ENCODE data around the gene GPC5.
A peak's percentile ranks its signal among the peaks of the same experiment; 100 is the strongest.

Gene GPC5

GRCh38 chr13:92830821-92831220 is 1432.4 kb downstream of the GPC5 start:
- Histone ChIP-seq H3K27ac (no peak overlapping the region), H3K4me3 (no peak overlapping the region)
- no peak for DNase-seq (ENCODE audit: low spot score)
- TF ChIP-seq, protein P1, sequence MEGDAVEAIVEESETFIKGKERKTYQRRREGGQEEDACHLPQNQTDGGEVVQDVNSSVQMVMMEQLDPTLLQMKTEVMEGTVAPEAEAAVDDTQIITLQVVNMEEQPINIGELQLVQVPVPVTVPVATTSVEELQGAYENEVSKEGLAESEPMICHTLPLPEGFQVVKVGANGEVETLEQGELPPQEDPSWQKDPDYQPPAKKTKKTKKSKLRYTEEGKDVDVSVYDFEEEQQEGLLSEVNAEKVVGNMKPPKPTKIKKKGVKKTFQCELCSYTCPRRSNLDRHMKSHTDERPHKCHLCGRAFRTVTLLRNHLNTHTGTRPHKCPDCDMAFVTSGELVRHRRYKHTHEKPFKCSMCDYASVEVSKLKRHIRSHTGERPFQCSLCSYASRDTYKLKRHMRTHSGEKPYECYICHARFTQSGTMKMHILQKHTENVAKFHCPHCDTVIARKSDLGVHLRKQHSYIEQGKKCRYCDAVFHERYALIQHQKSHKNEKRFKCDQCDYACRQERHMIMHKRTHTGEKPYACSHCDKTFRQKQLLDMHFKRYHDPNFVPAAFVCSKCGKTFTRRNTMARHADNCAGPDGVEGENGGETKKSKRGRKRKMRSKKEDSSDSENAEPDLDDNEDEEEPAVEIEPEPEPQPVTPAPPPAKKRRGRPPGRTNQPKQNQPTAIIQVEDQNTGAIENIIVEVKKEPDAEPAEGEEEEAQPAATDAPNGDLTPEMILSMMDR (IDR thresholded peaks at IDR 0.05), result no peak

DNA sequence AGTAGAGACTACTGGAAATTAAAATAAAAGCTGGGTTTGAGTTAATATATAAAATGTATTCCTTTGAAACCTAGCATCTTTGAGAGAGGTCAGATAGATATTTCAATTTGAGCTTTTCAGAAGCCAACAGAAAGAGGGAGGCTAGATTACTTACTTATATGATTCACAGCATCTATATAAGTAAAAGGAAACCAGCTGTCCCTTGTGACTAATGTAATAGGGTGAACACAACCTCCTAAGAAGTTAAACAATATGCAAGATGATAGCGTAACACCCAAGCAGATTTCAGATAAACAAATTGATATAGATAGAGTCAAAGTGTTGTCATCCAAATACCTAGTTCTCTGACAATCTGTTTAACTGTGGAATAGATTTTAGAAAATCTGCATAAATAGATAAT is 1434.7 kb downstream of the GPC5 start:
- H3K4me3 ChIP-seq, result no peak overlapping the region
- TF ChIP-seq, protein P1 (IDR thresholded peaks at IDR 0.05), result no peak

DNA sequence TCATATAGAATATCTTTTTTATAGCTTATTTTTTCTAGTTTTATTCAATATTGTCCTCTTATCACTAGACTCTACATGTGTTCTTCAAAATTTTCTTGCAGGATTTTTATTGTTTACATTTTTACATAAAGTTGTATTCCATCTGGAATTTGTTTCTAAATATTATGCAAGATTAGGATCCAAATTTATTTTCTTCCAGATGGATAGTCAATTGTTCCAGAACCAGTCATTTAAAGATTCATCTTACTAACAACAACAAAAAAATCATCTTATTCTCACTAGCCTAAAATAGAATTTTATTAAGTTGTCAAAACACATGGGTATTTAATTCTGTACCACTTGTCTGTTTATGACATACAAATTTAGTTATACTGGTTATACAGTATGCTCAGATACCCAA is 1437.8 kb downstream of the GPC5 start:
- Histone ChIP-seq H3K4me3 (no peak overlapping the region), H3K27ac (no peak overlapping the region)
- TF ChIP-seq, protein P1 (IDR thresholded peaks at IDR 0.05), result no peak
- no peak for DNase-seq (ENCODE audit: low spot score)

More for the DNA sequence above, 1434.7 kb downstream of the GPC5 start:
- no peak overlapping the region for H3K27ac ChIP-seq
- no peak for DNase-seq (ENCODE audit: low spot score)

- DNase-seq (ENCODE audit: low spot score), result no peak
- Histone ChIP-seq H3K27ac (no peak overlapping the region), H3K4me3 (no peak overlapping the region)
- TF ChIP-seq, protein P1 (IDR thresholded peaks at IDR 0.05), result no peak
These were observed 1440.4 kb downstream of the GPC5 start for GRCh38 chr13:92838786-92839185.

- no peak overlapping the region for H3K4me3 ChIP-seq
These were observed 1443.7 kb downstream of the GPC5 start for GRCh38 chr13:92842145-92842544.

DNA sequence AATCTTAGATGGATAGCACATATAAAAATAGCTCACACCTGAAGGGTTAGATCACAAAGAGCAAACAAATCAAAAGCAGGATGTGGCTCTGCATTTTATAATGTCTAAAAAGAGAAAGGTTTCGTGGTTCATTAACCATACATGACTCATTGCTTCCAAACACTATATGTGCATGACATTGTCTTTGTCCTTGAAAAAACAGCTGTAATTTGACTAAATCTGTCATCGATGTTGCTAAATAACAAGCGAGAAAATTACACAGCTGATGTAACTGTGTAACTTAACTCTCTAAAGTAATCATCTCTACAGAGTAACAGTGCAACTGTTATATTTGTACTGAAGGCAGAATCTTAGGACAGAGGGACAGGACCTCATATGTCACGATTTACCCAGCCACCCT is 1445.1 kb downstream of the GPC5 start:
- no peak for DNase-seq (ENCODE audit: low spot score)
- Histone ChIP-seq H3K27ac (no peak overlapping the region), H3K4me3 (no peak overlapping the region)
- TF ChIP-seq, protein P1 (IDR thresholded peaks at IDR 0.05), result no peak

More at GRCh38 chr13:92842145-92842544, 1443.7 kb downstream of the GPC5 start:
- TF ChIP-seq, protein P1 (IDR thresholded peaks at IDR 0.05), result no peak
- H3K27ac ChIP-seq, result peak overlapping the region in 1 of 2 donors; percentile 78
- DNase-seq (ENCODE audit: low spot score), result no peak

DNA sequence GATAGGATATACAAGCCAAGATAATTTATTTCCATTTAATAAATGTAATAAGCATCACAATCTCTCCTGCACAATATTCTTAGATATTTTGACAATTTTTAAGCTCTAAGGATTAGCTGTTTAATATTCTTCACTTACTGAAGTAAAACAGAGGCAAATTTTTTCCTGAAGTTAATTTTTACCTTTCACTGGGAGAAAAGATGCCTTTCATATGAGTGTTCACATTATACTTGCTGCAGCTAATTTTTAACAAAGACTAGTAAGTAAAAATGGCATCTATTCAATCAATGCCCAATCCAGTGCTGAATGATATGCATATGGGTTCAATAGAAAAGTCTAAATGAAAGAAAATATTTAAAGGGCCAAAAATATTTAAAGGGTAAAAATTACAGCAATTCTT is 1451.0 kb downstream of the GPC5 start:
- Histone ChIP-seq H3K27ac (no peak overlapping the region), H3K4me3 (no peak overlapping the region)
- no peak for DNase-seq (ENCODE audit: low spot score)
- TF ChIP-seq, protein P1 (IDR thresholded peaks at IDR 0.05), result no peak
